Kidney (tissue), 14 donors: ENCODE results near the gene LDLRAD4. TPM values are rescaled to one million over a fixed set of nuclear protein-coding genes. Genes with fewer than 3 reads are reported as not detected.

Experiments used
- DNase-seq, 5 donors: peaks; one replicate each; pipeline ENCODE4 v3.0.0-alpha.2; 2013 to 2020
- FAIRE-seq: peaks from 2 replicates; lab custom pipeline; 2012; peaks lifted over from hg19 to GRCh38; lab: Jason Lieb, UNC
- H3K27ac ChIP-seq, 2 donors: one replicate each; pipeline ENCODE4 v1.7.0; 2013; ENCODE audit warnings: low read depth in 2 of 2, low read length in 2 of 2, inconsistent platforms in 1 of 2
- H3K27me3 ChIP-seq: one replicate; pipeline ENCODE4 v1.7.1; 2013; ENCODE audit warnings: low read length, inconsistent platforms; ENCODE audit not compliant: control insufficient read depth, insufficient read depth
- H3K36me3 ChIP-seq, 3 donors: one replicate each; pipeline versions ENCODE4 v1.7.0 to v1.7.1; 2013; ENCODE audit warnings: low read length in 3 of 3, control low read depth in 1 of 3, inconsistent platforms in 1 of 3; ENCODE audit not compliant: insufficient read depth in 3 of 3, control insufficient read depth in 2 of 3
- H3K4me1 ChIP-seq, 3 donors: one replicate each; pipeline versions ENCODE4 v1.7.0 to v1.7.1; 2013; ENCODE audit warnings: low read length in 3 of 3, inconsistent platforms in 1 of 3, low read depth in 1 of 3; ENCODE audit not compliant: control insufficient read depth in 2 of 3, insufficient read depth in 2 of 3
- H3K4me3 ChIP-seq, 3 donors: one replicate each; pipeline versions ENCODE4 v1.7.0 to v1.8.1; 2013; ENCODE audit warnings: low read length in 3 of 3, control low read depth in 1 of 3, inconsistent platforms in 1 of 3
- H3K9ac ChIP-seq, 3 donors: one replicate each; pipeline versions ENCODE4 v1.7.0 to v1.7.1; 2013; ENCODE audit warnings: low read length in 3 of 3, control low read depth in 1 of 3, inconsistent platforms in 1 of 3
- H3K9me3 ChIP-seq, 3 donors: one replicate each; pipeline versions ENCODE4 v1.7.0 to v1.7.1; 2013; ENCODE audit warnings: low read length in 3 of 3, control low read depth in 1 of 3, inconsistent platforms in 1 of 3; ENCODE audit not compliant: control insufficient read depth in 2 of 3, insufficient read depth in 1 of 3
- CTCF ChIP-seq: IDR thresholded peaks from 3 replicates; pipeline ENCODE4 v1.5.1; 2012; ENCODE audit warnings: mild to moderate bottlenecking, moderate library complexity, borderline replicate concordance; ENCODE audit not compliant: insufficient read depth; ENCODE audit errors: extremely low read depth
- intact Hi-C: fragments of 100-400 bp; cut with DNase I; formaldehyde crosslinking; loops from one replicate; pipeline ENCODE4 v1.11.1; 2022
- polyA plus RNA-seq: library from polyadenylated mRNA; stranded (reverse); fragments of 350-450 nt; fragmentation: Illumina TruSeq; extraction: RNeasy Lipid Tissue Mini Kit (QIAGEN cat#74804); gene quantifications from one replicate; pipeline ENCODE4 v1.2.3, GENCODE V29; 2014; ENCODE audit warnings: low read depth, low replicate concordance; ENCODE audit not compliant: insufficient read depth
- total RNA-seq: library from RNA; stranded (reverse); fragmentation: NEBNext Ultra II Directional; extraction: Animal tissue kit (Norgen Biotek cat#: 25700); gene quantifications from one replicate; pipeline ENCODE4 v1.2.1, GENCODE V29; 2021
- donor health status: control.
- donor health status: control.
- donor health status: control.
- donor health status: control.
- donor health status: control.
- donor health status: DM: yes; HTN: yes; CAD: no.
- donor health status: Normal renal cell carcinoma (clear cell type).

The LDLRAD4 gene
- total and polyA plus RNA-seq, 2 donors from 2014 or later: 2.3 to 42.3 TPM

DNA sequence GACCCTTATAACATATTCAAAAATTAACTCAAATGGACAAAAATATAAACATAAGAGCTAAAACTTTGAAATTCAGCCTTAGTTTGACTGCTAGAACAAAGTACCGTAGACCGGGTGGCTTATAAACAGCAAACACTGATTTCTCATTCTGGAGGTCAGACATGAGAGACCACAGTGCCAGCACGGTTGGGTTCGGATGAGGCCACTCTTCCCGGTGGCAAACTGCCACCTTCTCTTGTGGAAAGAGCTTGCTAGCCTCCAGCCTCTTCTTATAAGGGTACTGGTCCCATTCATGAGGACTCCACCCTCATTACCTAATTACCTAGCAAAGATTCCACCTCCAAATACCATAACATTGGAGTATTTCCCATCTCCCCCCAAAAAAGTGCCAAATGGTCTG lies 416.5 kb downstream of the LDLRAD4 start:
- intact Hi-C loops: no loop called here
- TF ChIP-seq CTCF: no peak
- H3K27me3 ChIP-seq: no peaks in the 10 kb centered on the region

GRCh38 chr18:13638719-13639595 lies 420.4 kb downstream of the LDLRAD4 start:
- no peaks in the 10 kb centered on the region for H3K9me3 ChIP-seq
- H3K27ac ChIP-seq: no peak overlapping the region
- DNase-seq: peak in 1 of 5 donors; percentile 48
- H3K4me1 ChIP-seq: peaks cover 2 to 10% (median 7%) of the 10 kb centered on the region in 3 donors
- no peaks in the 10 kb centered on the region for H3K36me3 ChIP-seq
- no peak overlapping the region for H3K4me3 ChIP-seq
- no peak for FAIRE-seq
- intact Hi-C loops: no loop called here
- no peak for TF ChIP-seq CTCF
- H3K27me3 ChIP-seq: no peaks in the 10 kb centered on the region
- no peak overlapping the region for H3K9ac ChIP-seq

More for the DNA sequence above, 416.5 kb downstream of the LDLRAD4 start:
- FAIRE-seq: no peak
- no peak overlapping the region for H3K27ac ChIP-seq
- no peak overlapping the region for H3K9ac ChIP-seq
- no peak overlapping the region for H3K4me3 ChIP-seq
- H3K4me1 ChIP-seq: peaks cover 0 to 2% (median 0%) of the 10 kb centered on the region in 3 donors
- no peaks in the 10 kb centered on the region for H3K36me3 ChIP-seq
- no peak for DNase-seq
- H3K9me3 ChIP-seq: peaks cover 0 to 4% (median 0%) of the 10 kb centered on the region in 3 donors

DNA sequence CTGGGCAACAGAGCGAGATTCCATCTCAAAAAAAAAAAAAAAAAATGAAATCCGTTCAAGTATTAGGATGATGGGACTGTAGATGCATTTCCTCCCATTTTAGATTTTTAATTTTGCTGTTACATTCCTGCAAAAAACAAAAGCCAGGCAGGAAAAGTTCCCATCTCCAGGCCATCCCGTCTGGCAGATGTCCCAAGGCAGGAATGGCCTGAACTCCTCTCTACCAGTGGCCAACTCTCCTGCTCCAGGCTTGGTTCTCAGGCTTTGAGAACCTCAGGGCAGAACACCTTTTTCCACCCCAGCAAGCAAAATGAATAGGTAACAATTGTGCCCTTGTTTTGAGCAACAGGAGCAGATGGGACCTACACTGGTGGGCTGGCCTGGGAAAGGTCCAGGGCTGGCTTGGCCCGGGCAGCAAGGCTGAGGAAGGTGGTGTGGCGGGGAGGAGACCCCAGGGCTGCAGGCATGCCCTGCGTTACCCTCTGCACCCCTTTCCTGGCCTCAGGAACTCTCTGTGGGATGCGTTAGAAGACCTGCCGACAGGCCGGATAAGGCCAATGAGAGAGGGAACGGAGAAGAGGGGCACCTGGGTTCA lies 421.8 kb downstream of the LDLRAD4 start:
- FAIRE-seq (no peak), DNase-seq (no peak)
- Histone ChIP-seq H3K36me3 (no peaks in the 10 kb centered on the region), H3K9me3 (no peaks in the 10 kb centered on the region), H3K9ac (no peak overlapping the region), H3K27ac (no peak overlapping the region), H3K4me3 (no peak overlapping the region), H3K27me3 (no peaks in the 10 kb centered on the region), H3K4me1 (peaks cover 2 to 10% (median 7%) of the 10 kb centered on the region in 3 donors)
- no peak for TF ChIP-seq CTCF
- intact Hi-C loops: no loop called here
